Natural killer cell (primary cell): ENCODE measurements around the gene DLEC1. TPM values are rescaled to one million over a fixed set of nuclear protein-coding genes. Genes with fewer than 3 reads are reported as not detected.

Experiments used
- ATAC-seq, 3 donors: fragments of 150-1000 bp in 2 of 3; fragments of 200-7000 bp in 1 of 3; cut with Tn5 transposase; 1 replicate in 1 of 3; 2 replicates in 2 of 3; pipeline ENCODE4 v1.10.0; 2021; ENCODE audit warnings: mild to moderate bottlenecking in 2 of 3, moderate library complexity in 2 of 3
- DNase-seq, 2 donors: peaks; one replicate each; pipeline versions ENCODE4 v3.0.0 to v3.0.0-alpha.2; 2013 to 2021; ENCODE audit warnings: mixed read lengths in 1 of 2
- H3K27ac ChIP-seq: one replicate; pipeline ENCODE4 v1.5.1; 2013; ENCODE audit warnings: mild to moderate bottlenecking, low read length
- H3K27me3 ChIP-seq: one replicate; pipeline ENCODE4 v1.6.1; 2013; ENCODE audit warnings: low read length; ENCODE audit not compliant: control insufficient read depth, insufficient read depth
- H3K36me3 ChIP-seq: one replicate; pipeline ENCODE4 v1.6.1; 2013; ENCODE audit warnings: low read length; ENCODE audit not compliant: control insufficient read depth, insufficient read depth
- H3K4me1 ChIP-seq: one replicate; pipeline ENCODE4 v1.6.1; 2013; ENCODE audit warnings: low read length; ENCODE audit not compliant: control insufficient read depth, insufficient read depth
- H3K4me3 ChIP-seq: one replicate; pipeline ENCODE4 v1.5.1; 2013; ENCODE audit warnings: low read length
- H3K9me3 ChIP-seq: one replicate; pipeline ENCODE4 v1.6.1; 2013; ENCODE audit warnings: low read length; ENCODE audit not compliant: control insufficient read depth, insufficient read depth
- H3K27ac Mint-ChIP-seq, 2 donors: one replicate each; pipeline ENCODE4 v1.8.0; 2022; ENCODE audit warnings: mild to moderate bottlenecking in 2 of 2, mixed read lengths in 2 of 2, moderate library complexity in 1 of 2
- H3K27me3 Mint-ChIP-seq, 2 donors: one replicate each; pipeline ENCODE4 v1.8.0; 2022; ENCODE audit warnings: low read depth in 2 of 2, mixed read lengths in 2 of 2
- H3K36me3 Mint-ChIP-seq: one replicate; pipeline ENCODE4 v1.8.0; 2022; ENCODE audit warnings: mixed read lengths
- H3K4me1 Mint-ChIP-seq, 2 donors: one replicate each; pipeline ENCODE4 v1.8.0; 2022; ENCODE audit warnings: mixed read lengths in 2 of 2
- H3K4me3 Mint-ChIP-seq: one replicate; pipeline ENCODE4 v1.8.0; 2022; ENCODE audit warnings: mild to moderate bottlenecking, moderate library complexity, mixed read lengths
- H3K9me3 Mint-ChIP-seq, 2 donors: one replicate each; pipeline ENCODE4 v1.8.0; 2022; ENCODE audit warnings: mixed read lengths in 2 of 2
- CTCF ChIP-seq: fragments of 200-600 bp; IDR thresholded peaks from one replicate; pipeline ENCODE4 v1.8.0; 2022; ENCODE audit warnings: antibody characterized with exemption
- WGBS: methylation state at CpG from one replicate; pipeline ENCODE4 v1.1.7; 2013; ENCODE audit warnings: missing lambda C conversion rate; ENCODE audit not compliant: insufficient coverage; 5-methylcytosine and 5-hydroxymethylcytosine counted together
- intact Hi-C: fragments of 100-400 bp; cut with micrococcal nuclease; formaldehyde crosslinking; loops from one replicate; pipeline ENCODE4 v1.14.2; 2022
- total RNA-seq, 4 donors: library from RNA; stranded (reverse); fragments of 120-200 nt in 1 of 4; gene quantifications; one replicate each; pipeline versions ENCODE4 v1.2.3 to v1.2.4, GENCODE V29; 2013 to 2022

The DLEC1 gene
- total RNA-seq, 3 donors from 2014 or later (not counting 1 experiment from before 2014, with no cell fraction given), result 6.1 to 7.5 (median 7.0) TPM

GRCh38 chr3:38142959-38143358 lies 104.0 kb downstream of the DLEC1 start:
- H3K27ac ChIP-seq, result no peak overlapping the region
- peaks cover 33% of the 10 kb centered on the region for H3K4me1 ChIP-seq
- DNase-seq, result no peak
- no peak overlapping the region for H3K27ac Mint-ChIP-seq
- peaks cover 33 to 35% of the 10 kb centered on the region in 2 donors for H3K4me1 Mint-ChIP-seq
- intact Hi-C loops, result no loop called here
- peaks cover 14% of the 10 kb centered on the region for H3K36me3 ChIP-seq
- peaks cover 4% of the 10 kb centered on the region for H3K9me3 ChIP-seq
- no peak for TF ChIP-seq CTCF
- no peak overlapping the region for H3K4me3 Mint-ChIP-seq
- H3K4me3 ChIP-seq, result no peak overlapping the region
- no peaks in the 10 kb centered on the region for H3K27me3 Mint-ChIP-seq
- ATAC-seq, result no peak
- H3K27me3 ChIP-seq, result no peaks in the 10 kb centered on the region
- H3K36me3 Mint-ChIP-seq, result peaks cover 11% of the 10 kb centered on the region
- 100% methylated on average over 1 of the region's 1 CpG for WGBS
- peaks cover 2 to 9% of the 10 kb centered on the region in 2 donors for H3K9me3 Mint-ChIP-seq

- no peaks in the 10 kb centered on the region for H3K27me3 Mint-ChIP-seq
- peaks cover 14% of the 10 kb centered on the region for H3K36me3 ChIP-seq
- H3K4me1 Mint-ChIP-seq, result peaks cover 27 to 29% of the 10 kb centered on the region in 2 donors
- H3K36me3 Mint-ChIP-seq, result peaks cover 11% of the 10 kb centered on the region
- no peak overlapping the region for H3K27ac ChIP-seq
- no peak overlapping the region for H3K4me3 Mint-ChIP-seq
- peaks cover 4% of the 10 kb centered on the region for H3K9me3 ChIP-seq
- no peaks in the 10 kb centered on the region for H3K27me3 ChIP-seq
- H3K27ac Mint-ChIP-seq, result no peak overlapping the region
- peaks cover 32% of the 10 kb centered on the region for H3K4me1 ChIP-seq
- ATAC-seq (no peak), DNase-seq (no peak)
- intact Hi-C loops, result no loop called here
- peaks cover 2 to 9% of the 10 kb centered on the region in 2 donors for H3K9me3 Mint-ChIP-seq
- H3K4me3 ChIP-seq, result no peak overlapping the region
- no peak for TF ChIP-seq CTCF
- WGBS, result 80% methylated on average over 3 of the region's 3 CpGs
These were observed 104.5 kb downstream of the DLEC1 start for GRCh38 chr3:38143511-38143910.

GRCh38 chr3:38146504-38146903 lies 107.5 kb downstream of the DLEC1 start:
- intact Hi-C loops, result no loop called here
- H3K27ac ChIP-seq, result no peak overlapping the region
- H3K4me3 ChIP-seq, result no peak overlapping the region
- Mint-ChIP-seq H3K4me3 (no peak overlapping the region), H3K4me1 (peaks cover 4 to 8% of the 10 kb centered on the region in 2 donors), H3K27ac (no peak overlapping the region), H3K27me3 (no peaks in the 10 kb centered on the region), H3K36me3 (peaks cover 11% of the 10 kb centered on the region), H3K9me3 (peaks cover 2 to 9% of the 10 kb centered on the region in 2 donors)
- no CpG with 5 or more reads among the region's 2 CpGs for WGBS
- TF ChIP-seq CTCF, result no peak
- peaks cover 14% of the 10 kb centered on the region for H3K4me1 ChIP-seq
- H3K36me3 ChIP-seq, result peaks cover 6% of the 10 kb centered on the region
- DNase-seq (no peak), ATAC-seq (no peak)
- H3K9me3 ChIP-seq, result peaks cover 4% of the 10 kb centered on the region
- no peaks in the 10 kb centered on the region for H3K27me3 ChIP-seq

- Mint-ChIP-seq H3K27me3 (no peaks in the 10 kb centered on the region), H3K9me3 (peaks cover 2 to 9% of the 10 kb centered on the region in 2 donors), H3K27ac (no peak overlapping the region), H3K36me3 (peaks cover 11% of the 10 kb centered on the region), H3K4me1 (peaks cover 11 to 15% of the 10 kb centered on the region in 2 donors), H3K4me3 (no peak overlapping the region)
- intact Hi-C loops, result no loop called here
- TF ChIP-seq CTCF, result no peak
- peaks cover 22% of the 10 kb centered on the region for H3K4me1 ChIP-seq
- ATAC-seq, result no peak
- H3K9me3 ChIP-seq, result peaks cover 4% of the 10 kb centered on the region
- H3K4me3 ChIP-seq, result no peak overlapping the region
- WGBS, result 78% methylated on average over 3 of the region's 3 CpGs
- no peak for DNase-seq
- no peak overlapping the region for H3K27ac ChIP-seq
- peaks cover 1% of the 10 kb centered on the region for H3K36me3 ChIP-seq
- no peaks in the 10 kb centered on the region for H3K27me3 ChIP-seq
These were observed 108.4 kb downstream of the DLEC1 start for GRCh38 chr3:38147421-38147820.
